B cell (primary cell): ENCODE data around the gene HOXA9. TPM values are rescaled to one million over a fixed set of nuclear protein-coding genes. Genes with fewer than 3 reads are reported as not detected.

ENCODE experiments used
- ATAC-seq: fragments of 200-7000 bp; cut with Tn5 transposase; one replicate; pipeline ENCODE4 v1.10.0; 2021; ENCODE audit warnings: low read depth, mild to moderate bottlenecking, moderate number of reproducible peaks, moderate library complexity
- CTCF ChIA-PET: fragments of 350-600 bp; sonication (Branson Sonifier 250); formaldehyde crosslinking; loops from one replicate; lab custom pipeline; 2021; ENCODE audit warnings: antibody characterized with exemption, inconsistent platforms; lab: Charles Lee
- POLR2A ChIA-PET: fragments of 350-600 bp; sonication (Branson Sonifier 250); formaldehyde crosslinking; loops from one replicate; lab custom pipeline; 2021; ENCODE audit warnings: antibody characterized with exemption; lab: Charles Lee
- DNase-seq: peaks from one replicate; pipeline ENCODE4 v3.0.0; 2013
- H2AFZ ChIP-seq: 2 replicates; pipeline ENCODE4 v1.6.1; 2012; ENCODE audit warnings: mild to moderate bottlenecking, low read depth, low read length; ENCODE audit not compliant: insufficient read depth, poor library complexity, severe bottlenecking
- H3K27ac ChIP-seq, 2 donors: 1 replicate in 1 of 2; 2 replicates in 1 of 2; pipeline ENCODE4 v1.5.1; 2012 to 2013; ENCODE audit warnings: low read length in 2 of 2, mild to moderate bottlenecking in 2 of 2, moderate library complexity in 1 of 2
- H3K27me3 ChIP-seq, 4 experiments: fragments of 200-600 bp in 1 of 4; sonication (generic) in 1 of 4; replicated peaks in 1 of 4; 1 replicate in 2 of 4; 2 replicates in 2 of 4; pipeline versions ENCODE4 v1.6.1 to v1.7.0; 2013 to 2016; ENCODE audit warnings: low read length in 3 of 4, mild to moderate bottlenecking in 2 of 4, mixed read lengths in 1 of 4, moderate library complexity in 1 of 4; ENCODE audit not compliant: insufficient read depth in 4 of 4, control insufficient read depth in 3 of 4; ENCODE audit errors: control extremely low read depth in 1 of 4
- H3K36me3 ChIP-seq, 2 experiments: replicated peaks in 1 of 2; 1 replicate in 1 of 2; 2 replicates in 1 of 2; pipeline versions ENCODE4 v1.6.1 to v1.7.1; 2013; ENCODE audit warnings: low read length in 1 of 2; ENCODE audit not compliant: insufficient read depth in 2 of 2, control insufficient read depth in 1 of 2; ENCODE audit errors: control extremely low read depth in 1 of 2, extremely low read depth in 1 of 2
- H3K4me1 ChIP-seq, 2 donors: fragments of 200-600 bp in 1 of 2; sonication (generic) in 1 of 2; 1 replicate in 1 of 2; 2 replicates in 1 of 2; pipeline versions ENCODE4 v1.5.1 to v1.6.1; 2013 to 2017; ENCODE audit warnings: low read length in 2 of 2; ENCODE audit not compliant: control insufficient read depth in 2 of 2, insufficient read depth in 2 of 2
- H3K4me2 ChIP-seq: replicated peaks from 2 replicates; pipeline ENCODE3; 2012; ENCODE audit warnings: mild to moderate bottlenecking, low read depth, low read length; ENCODE audit not compliant: poor library complexity, severe bottlenecking
- H3K4me3 ChIP-seq, 5 experiments: fragments of 200-600 bp in 1 of 5; sonication (generic) in 1 of 5; 1 replicate in 3 of 5; 2 replicates in 2 of 5; pipeline versions ENCODE4 v1.5.1 to v1.7.0; 2011 to 2016; ENCODE audit warnings: low read length in 4 of 5, mild to moderate bottlenecking in 4 of 5, low read depth in 2 of 5, control low read depth in 1 of 5, moderate library complexity in 1 of 5; ENCODE audit not compliant: insufficient read depth in 1 of 5; ENCODE audit errors: control extremely low read depth in 1 of 5, extremely low read depth in 1 of 5
- H3K79me2 ChIP-seq: fragments of 200-600 bp; sonication (generic); one replicate; pipeline ENCODE4 v1.6.0; 2016; ENCODE audit warnings: low read length; ENCODE audit not compliant: control insufficient read depth, insufficient read depth
- H3K9ac ChIP-seq: fragments of 200-600 bp; sonication (generic); 2 replicates; pipeline ENCODE4 v1.6.1; 2017; ENCODE audit warnings: mild to moderate bottlenecking, low read length, moderate library complexity
- H3K9me3 ChIP-seq, 3 donors: one replicate each; pipeline versions ENCODE4 v1.6.1 to v1.7.1; 2013; ENCODE audit warnings: low read length in 2 of 3; ENCODE audit not compliant: control insufficient read depth in 2 of 3, insufficient read depth in 1 of 3; ENCODE audit errors: control extremely low read depth in 1 of 3
- H4K20me1 ChIP-seq: 2 replicates; pipeline ENCODE4 v1.6.0; 2012; ENCODE audit warnings: mild to moderate bottlenecking, low read length; ENCODE audit not compliant: insufficient read depth, control insufficient read depth, poor library complexity, severe bottlenecking
- H3K27ac Mint-ChIP-seq: one replicate; pipeline ENCODE4 v1.8.0; 2021; ENCODE audit warnings: mixed read lengths
- H3K27me3 Mint-ChIP-seq: one replicate; pipeline ENCODE4 v1.8.0; 2021; ENCODE audit warnings: mixed read lengths
- H3K4me1 Mint-ChIP-seq: one replicate; pipeline ENCODE4 v1.8.0; 2021; ENCODE audit warnings: mixed read lengths
- H3K4me3 Mint-ChIP-seq: one replicate; pipeline ENCODE4 v1.8.0; 2021; ENCODE audit warnings: mixed read lengths
- H3K9me3 Mint-ChIP-seq: one replicate; pipeline ENCODE4 v1.8.0; 2022; ENCODE audit warnings: mixed read lengths; ENCODE audit not compliant: insufficient read depth
- CTCF ChIP-seq: fragments of 200-600 bp; IDR thresholded peaks from one replicate; pipeline ENCODE4 v1.8.0; 2022; ENCODE audit warnings: antibody characterized with exemption, mild to moderate bottlenecking
- EZH2 ChIP-seq: IDR thresholded peaks from 2 replicates; pipeline ENCODE4 v1.6.1; 2012; ENCODE audit warnings: borderline replicate concordance, low read depth, mild to moderate bottlenecking, moderate library complexity, low read length; ENCODE audit not compliant: insufficient read depth, poor library complexity, severe bottlenecking
- WGBS: methylation state at CpG from one replicate; pipeline ENCODE4 v1.1.5; 2013; ENCODE audit warnings: missing lambda C conversion rate; ENCODE audit not compliant: insufficient coverage; 5-methylcytosine and 5-hydroxymethylcytosine counted together
- intact Hi-C: fragments of 100-400 bp; cut with micrococcal nuclease; formaldehyde crosslinking; loops from one replicate; pipeline ENCODE4 v1.10.0; 2022
- polyA plus RNA-seq: library from polyadenylated mRNA; depleted of rRNA; stranded (reverse); fragments of >200 nt; gene quantifications from 2 replicates; pipeline ENCODE4 v1.2.3, GENCODE V29; 2012
- total RNA-seq, 2 donors: library from RNA; stranded (reverse); fragments of 120-200 nt in 1 of 2; gene quantifications; 1 replicate in 1 of 2; 2 replicates in 1 of 2; pipeline versions ENCODE4 v1.2.3 to v1.2.4, GENCODE V29; 2013 to 2022

HOXA9 gene
- total and polyA plus RNA-seq, 2 donors (not counting 1 experiment from before 2014, with no cell fraction given), result 0.07 TPM; not detected in 1

GRCh38 chr7:27176962-27177794 lies 11.8 kb upstream of the HOXA9 start:
- H3K27me3 ChIP-seq, result peaks cover 0 to 93% (median 70%) of the 10 kb centered on the region in 4 experiments
- H3K9me3 Mint-ChIP-seq, result no peaks in the 10 kb centered on the region
- no peaks in the 10 kb centered on the region for H3K79me2 ChIP-seq
- ATAC-seq, result no peak
- 90% methylated on average over 18 of the region's 22 CpGs for WGBS
- peaks cover 29 to 40% of the 10 kb centered on the region in 2 donors for H3K4me1 ChIP-seq
- H3K4me2 ChIP-seq, result no peak overlapping the region
- no peaks in the 10 kb centered on the region for H3K36me3 ChIP-seq
- H3K4me1 Mint-ChIP-seq, result peaks cover 14% of the 10 kb centered on the region
- H3K9ac ChIP-seq, result no peak overlapping the region
- no peak overlapping the region for H3K4me3 Mint-ChIP-seq
- intact Hi-C loops, result no loop called here
- no peak overlapping the region for H3K4me3 ChIP-seq
- CTCF ChIA-PET, result interaction anchor here (0.9 to 1.7 kb wide), 5 partner anchors 9 to 27 kb away, joined by 4 to 8 read pairs (median 5); no protein-coding TSS in a partner anchor
- no peak for TF ChIP-seq CTCF
- TF ChIP-seq EZH2, result no peak
- H3K27ac Mint-ChIP-seq, result no peak overlapping the region
- H4K20me1 ChIP-seq, result no peaks in the 10 kb centered on the region
- no peak overlapping the region for H2AFZ ChIP-seq
- H3K27me3 Mint-ChIP-seq, result peaks cover 57% of the 10 kb centered on the region
- H3K27ac ChIP-seq, result no peak overlapping the region
- POLR2A ChIA-PET, result no interaction called here
- peaks cover 0 to 51% (median 7%) of the 10 kb centered on the region in 3 donors for H3K9me3 ChIP-seq
- no peak for DNase-seq

DNA sequence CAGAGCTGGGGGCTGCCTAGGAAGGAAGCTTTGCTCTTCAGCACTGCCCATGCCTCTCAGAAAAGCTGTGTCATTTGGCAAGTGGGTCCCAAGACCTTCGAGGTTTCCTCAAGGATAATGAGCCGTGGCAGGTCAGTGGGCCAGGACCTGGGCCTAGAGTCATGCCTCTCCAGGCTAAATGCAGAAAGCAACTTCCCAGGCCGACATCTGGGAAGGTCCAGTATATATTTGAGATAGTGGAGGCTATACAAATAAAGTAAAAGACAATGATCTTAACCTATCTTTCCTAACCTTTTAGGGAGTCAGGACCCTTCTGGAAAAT lies 11.1 kb upstream of the HOXA9 start:
- DNase-seq (no peak), ATAC-seq (no peak)
- H3K79me2 ChIP-seq, result no peaks in the 10 kb centered on the region
- H3K4me3 ChIP-seq, result no peak overlapping the region
- H2AFZ ChIP-seq, result no peak overlapping the region
- H3K4me1 Mint-ChIP-seq, result peaks cover 18% of the 10 kb centered on the region
- no peak overlapping the region for H3K27ac Mint-ChIP-seq
- H3K4me3 Mint-ChIP-seq, result no peak overlapping the region
- ChIA-PET POLR2A (no interaction called here), CTCF (interaction anchor here (1.7 kb wide), 2 partner anchors 16 to 19 kb away, joined by 5 read pairs; no protein-coding TSS in a partner anchor)
- peaks cover 5% of the 10 kb centered on the region for H4K20me1 ChIP-seq
- H3K9me3 Mint-ChIP-seq, result no peaks in the 10 kb centered on the region
- H3K27ac ChIP-seq, result no peak overlapping the region
- H3K36me3 ChIP-seq, result no peaks in the 10 kb centered on the region
- H3K4me1 ChIP-seq, result peaks cover 33 to 46% of the 10 kb centered on the region in 2 donors
- peaks cover 59% of the 10 kb centered on the region for H3K27me3 Mint-ChIP-seq
- H3K9ac ChIP-seq, result no peak overlapping the region
- no CpG with 5 or more reads among the region's 3 CpGs for WGBS
- H3K27me3 ChIP-seq, result peaks cover 0 to 94% (median 72%) of the 10 kb centered on the region in 4 experiments
- H3K4me2 ChIP-seq, result no peak overlapping the region
- TF ChIP-seq EZH2, result no peak
- TF ChIP-seq CTCF, result no peak
- peaks cover 0 to 55% (median 10%) of the 10 kb centered on the region in 3 donors for H3K9me3 ChIP-seq
- intact Hi-C loops, result no loop called here
